Lung (tissue), 12 donors: ENCODE measurements around the gene STON1. TPM values are rescaled to one million over a fixed set of nuclear protein-coding genes. Genes with fewer than 3 reads are reported as not detected.
"Not testable (repeated sequence)": the region's sequence is repeated elsewhere in the genome, so short reads cannot be mapped to it uniquely, and the experiment has no call there.

Experiments used
- ATAC-seq: fragments of 200-7000 bp; cut with Tn5 transposase; one replicate; pipeline ENCODE4 v1.9.1; 2020; ENCODE audit warnings: moderate number of reproducible peaks; ENCODE audit not compliant: insufficient read depth, low FRiP score
- DNase-seq, 3 donors: peaks; one replicate each; pipeline ENCODE4 v3.0.0-alpha.2; 2013 to 2017
- H3K27ac ChIP-seq, 2 donors: one replicate each; pipeline ENCODE4 v1.5.1; 2013; ENCODE audit warnings: mild to moderate bottlenecking in 2 of 2, moderate library complexity in 2 of 2, control low read depth in 1 of 2, inconsistent platforms in 1 of 2, low read depth in 1 of 2, low read length in 1 of 2
- H3K27me3 ChIP-seq, 3 donors: one replicate each; pipeline ENCODE4 v1.5.1; 2013; ENCODE audit warnings: low read length in 2 of 3; ENCODE audit not compliant: control insufficient read depth in 3 of 3, insufficient read depth in 3 of 3
- H3K36me3 ChIP-seq, 4 donors: one replicate each; pipeline ENCODE4 v1.5.1; 2013; ENCODE audit warnings: low read length in 4 of 4, mild to moderate bottlenecking in 1 of 4, moderate library complexity in 1 of 4; ENCODE audit not compliant: control insufficient read depth in 4 of 4, insufficient read depth in 4 of 4
- H3K4me1 ChIP-seq, 5 donors: one replicate each; pipeline ENCODE4 v1.5.1; 2013; ENCODE audit warnings: low read length in 5 of 5, mild to moderate bottlenecking in 2 of 5, moderate library complexity in 1 of 5; ENCODE audit not compliant: control insufficient read depth in 5 of 5, insufficient read depth in 5 of 5
- H3K4me3 ChIP-seq: one replicate; pipeline ENCODE4 v1.5.1; 2013; ENCODE audit warnings: mild to moderate bottlenecking, control low read depth, moderate library complexity
- H3K9ac ChIP-seq, 2 donors: one replicate each; pipeline ENCODE4 v1.5.1; 2013; ENCODE audit warnings: low read length in 2 of 2, control low read depth in 1 of 2; ENCODE audit not compliant: insufficient read depth in 1 of 2
- H3K9me3 ChIP-seq, 4 donors: one replicate each; pipeline ENCODE4 v1.5.1; 2013; ENCODE audit warnings: low read length in 3 of 4, mild to moderate bottlenecking in 1 of 4, moderate library complexity in 1 of 4; ENCODE audit not compliant: control insufficient read depth in 4 of 4, insufficient read depth in 3 of 4
- WGBS, 2 donors: extraction: QIAGEN DNeasy Blood & Tissue Kit; methylation state at CpG; one replicate each; pipeline ENCODE4 v1.1.7; 2013; 5-methylcytosine and 5-hydroxymethylcytosine counted together
- polyA plus RNA-seq, 2 donors: library from polyadenylated mRNA; stranded (reverse); fragments of 200-250 nt; gene quantifications; one replicate each; pipeline ENCODE4 v1.2.1, GENCODE V29; 2013
- total RNA-seq, 2 donors: library from RNA; depleted of rRNA in 1 of 2; stranded (reverse); fragments of >200 nt in 1 of 2; gene quantifications; one replicate each; pipeline ENCODE4 v1.2.1, GENCODE V29; 2014 to 2021
- TF ChIP-seq, protein P1 (sequence below): IDR thresholded peaks from 2 replicates; pipeline ENCODE4 v1.5.1; 2012; ENCODE audit warnings: mild to moderate bottlenecking; ENCODE audit errors: control extremely low read depth, extremely low read depth
- donor health status: control.
- donor health status: control.
- donor health status: Bipolar disorder and iron deficiency.
- donor health status: healthy.
- donor health status: DM: yes; HTN: yes; CAD: no.

The STON1 gene
- total and polyA plus RNA-seq, 4 donors = 3.8 to 35.2 (median 10.5) TPM

DNA sequence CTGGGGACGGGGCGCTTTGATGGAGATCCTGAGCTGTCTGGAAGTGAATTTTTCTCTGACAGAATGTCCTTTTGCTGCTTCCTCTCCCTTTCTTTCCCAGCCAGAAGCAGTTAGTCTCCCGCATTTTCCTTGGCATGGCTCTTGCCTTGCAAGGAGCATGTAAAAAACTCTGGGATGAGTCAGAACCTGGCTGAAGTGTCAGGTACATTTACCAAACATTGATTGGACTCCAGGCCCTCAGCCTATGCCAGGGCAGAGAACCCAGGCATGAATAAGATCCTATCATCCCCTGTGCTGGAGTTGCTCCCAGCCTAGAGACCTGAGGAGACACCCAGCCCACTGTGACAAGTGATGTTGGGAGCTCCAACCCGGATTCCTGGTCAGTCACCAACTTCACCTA is 21.6 kb downstream of the STON1 start:
- peaks cover 0 to 4% (median 0%) of the 10 kb centered on the region in 4 donors for H3K36me3 ChIP-seq
- H3K4me3 ChIP-seq = no peak overlapping the region

DNA sequence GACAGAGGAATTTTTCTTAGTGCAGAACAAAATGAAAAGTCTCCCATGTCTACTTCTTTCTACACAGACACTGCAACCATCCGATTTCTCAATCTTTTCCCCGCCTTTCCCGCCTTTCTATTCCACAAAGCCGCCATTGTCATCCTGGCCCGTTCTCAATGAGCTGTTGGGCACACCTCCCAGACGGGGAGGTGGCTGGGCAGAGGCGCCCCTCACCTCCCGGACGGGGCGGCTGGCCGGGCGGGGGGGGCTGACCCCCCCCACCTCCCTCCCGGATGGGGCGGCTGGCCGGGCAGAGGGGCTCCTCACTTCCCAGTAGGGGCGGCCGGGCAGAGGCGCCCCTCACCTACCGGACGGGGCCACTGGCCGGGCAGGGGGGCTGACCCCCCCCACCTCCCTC is 25.1 kb downstream of the STON1 start:
- H3K4me1 ChIP-seq, H3K27me3 ChIP-seq, H3K36me3 ChIP-seq, H3K27ac ChIP-seq, H3K9me3 ChIP-seq, H3K4me3 ChIP-seq, H3K9ac ChIP-seq, DNase-seq, ATAC-seq: not testable (repeated sequence)
- 94% methylated on average over 7 to 20 of the region's 21 CpGs for WGBS, 2 donors

More for the DNA sequence above, 21.6 kb downstream of the STON1 start:
- H3K27me3 ChIP-seq = no peaks in the 10 kb centered on the region
- DNase-seq (no peak), ATAC-seq (no peak)
- H3K9ac ChIP-seq = no peak overlapping the region
- no peaks in the 10 kb centered on the region for H3K4me1 ChIP-seq
- 91 to 96% methylated on average over 4 of the region's 4 CpGs for WGBS, 2 donors
- no peak overlapping the region for H3K27ac ChIP-seq
- TF ChIP-seq, protein P1, sequence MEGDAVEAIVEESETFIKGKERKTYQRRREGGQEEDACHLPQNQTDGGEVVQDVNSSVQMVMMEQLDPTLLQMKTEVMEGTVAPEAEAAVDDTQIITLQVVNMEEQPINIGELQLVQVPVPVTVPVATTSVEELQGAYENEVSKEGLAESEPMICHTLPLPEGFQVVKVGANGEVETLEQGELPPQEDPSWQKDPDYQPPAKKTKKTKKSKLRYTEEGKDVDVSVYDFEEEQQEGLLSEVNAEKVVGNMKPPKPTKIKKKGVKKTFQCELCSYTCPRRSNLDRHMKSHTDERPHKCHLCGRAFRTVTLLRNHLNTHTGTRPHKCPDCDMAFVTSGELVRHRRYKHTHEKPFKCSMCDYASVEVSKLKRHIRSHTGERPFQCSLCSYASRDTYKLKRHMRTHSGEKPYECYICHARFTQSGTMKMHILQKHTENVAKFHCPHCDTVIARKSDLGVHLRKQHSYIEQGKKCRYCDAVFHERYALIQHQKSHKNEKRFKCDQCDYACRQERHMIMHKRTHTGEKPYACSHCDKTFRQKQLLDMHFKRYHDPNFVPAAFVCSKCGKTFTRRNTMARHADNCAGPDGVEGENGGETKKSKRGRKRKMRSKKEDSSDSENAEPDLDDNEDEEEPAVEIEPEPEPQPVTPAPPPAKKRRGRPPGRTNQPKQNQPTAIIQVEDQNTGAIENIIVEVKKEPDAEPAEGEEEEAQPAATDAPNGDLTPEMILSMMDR = no peak
- no peaks in the 10 kb centered on the region for H3K9me3 ChIP-seq

DNA sequence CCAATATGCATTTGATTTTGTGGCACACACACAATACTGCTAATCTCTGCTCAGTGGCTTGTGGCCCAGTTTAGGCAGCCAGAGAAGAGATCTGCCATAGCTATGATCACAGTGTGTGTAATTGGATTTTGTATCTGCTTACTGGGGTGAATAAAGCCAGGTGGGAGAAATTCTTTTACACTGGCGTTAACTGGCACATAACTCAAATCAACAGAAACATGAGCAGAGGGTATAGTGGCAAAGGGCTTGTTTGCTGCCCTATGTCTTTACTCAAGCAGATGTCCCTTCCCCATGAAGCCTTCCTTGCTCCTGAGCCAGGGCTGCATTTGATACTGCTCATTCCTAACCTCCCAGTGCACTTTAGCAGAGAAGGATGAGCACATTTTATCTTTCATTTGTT is 28.5 kb downstream of the STON1 start:
- TF ChIP-seq, protein P1 = no peak
- Histone ChIP-seq H3K27me3 (no peaks in the 10 kb centered on the region), H3K4me1 (no peaks in the 10 kb centered on the region), H3K9ac (no peak overlapping the region), H3K27ac (no peak overlapping the region), H3K9me3 (no peaks in the 10 kb centered on the region), H3K36me3 (peaks cover 0 to 3% (median 0%) of the 10 kb centered on the region in 4 donors), H3K4me3 (no peak overlapping the region)
- ATAC-seq (no peak), DNase-seq (no peak)
- 97 to 100% methylated on average over 1 of the region's 1 CpG for WGBS, 2 donors

DNA sequence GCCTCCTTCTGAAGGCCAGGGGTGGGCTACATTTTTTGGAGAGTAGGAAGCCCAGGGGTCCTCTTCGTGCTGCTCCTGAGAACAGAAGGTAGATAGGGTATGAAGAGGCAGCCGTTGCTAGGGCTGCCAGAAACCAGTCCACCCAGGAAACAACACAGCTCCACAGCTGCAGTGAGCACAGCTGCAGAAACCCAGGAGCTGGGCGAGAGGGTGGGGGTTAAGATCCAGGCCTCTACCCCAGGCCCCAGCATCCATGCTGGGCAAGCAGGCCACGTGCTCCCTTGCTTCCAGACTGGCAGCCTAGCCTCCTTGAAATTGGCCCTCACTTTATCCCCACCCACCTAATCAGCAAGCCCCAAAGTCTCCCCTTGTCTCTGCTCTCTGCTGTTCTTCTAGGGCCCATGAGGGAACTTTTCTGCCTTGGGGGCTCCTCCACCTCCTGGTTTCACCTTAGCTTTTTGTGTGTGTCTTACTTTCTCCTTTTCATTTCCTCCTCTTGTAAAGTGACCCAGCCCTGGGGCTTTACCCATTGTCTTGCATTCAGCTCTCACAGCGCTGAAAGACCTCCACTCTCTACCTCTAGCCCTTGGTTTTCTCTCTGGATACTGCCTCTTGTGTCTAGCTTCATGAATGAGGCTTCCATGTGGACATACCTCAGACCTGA is 30.7 kb downstream of the STON1 start:
- Histone ChIP-seq H3K9me3 (no peaks in the 10 kb centered on the region), H3K27me3 (no peaks in the 10 kb centered on the region), H3K9ac (no peak overlapping the region), H3K36me3 (peaks cover 0 to 3% (median 0%) of the 10 kb centered on the region in 4 donors), H3K4me3 (no peak overlapping the region), H3K27ac (no peak overlapping the region), H3K4me1 (no peaks in the 10 kb centered on the region)
- 86% methylated on average over 5 of the region's 5 CpGs for WGBS, 2 donors
- no peak for ATAC-seq
- TF ChIP-seq, protein P1 = no peak
- no peak for DNase-seq
